GM18858 (cell line): ENCODE results near the gene DSCAM.

Source experiments
- ATAC-seq: cut with Tn5 transposase; IDR thresholded peaks from one replicate; pipeline ENCODE4 v1.9.1; 2021; ENCODE audit not compliant: unreplicated experiment

Gene DSCAM

GRCh38 chr21:39965026-39965425 lies 881.9 kb downstream of the DSCAM start:
- ATAC-seq = no peak

DNA sequence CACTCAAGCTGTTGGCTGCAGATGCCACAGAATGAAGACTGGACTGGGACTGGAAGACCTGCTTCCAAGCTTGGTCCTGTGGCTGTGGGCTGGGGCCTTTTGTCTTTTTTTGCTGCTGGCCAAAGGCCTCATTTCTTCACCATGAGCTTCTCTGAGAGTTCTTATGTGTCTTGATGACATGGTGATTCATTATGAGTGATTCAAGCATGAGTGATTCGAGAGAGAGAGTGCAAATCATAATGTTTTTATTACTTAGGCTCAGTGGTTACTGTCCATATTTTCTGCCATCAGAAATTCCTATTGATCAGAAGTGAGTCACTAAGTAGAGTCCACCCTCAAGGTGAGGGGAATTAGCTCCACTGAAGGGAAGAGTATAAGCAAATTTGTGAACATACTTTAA lies 885.7 kb downstream of the DSCAM start:
- ATAC-seq = no peak
